ENCODE measurements around the gene FNIP1. TPM values are rescaled to one million over a fixed set of nuclear protein-coding genes. Genes with fewer than 3 reads are reported as not detected.
A peak's percentile ranks its signal among the peaks of the same experiment; 100 is the strongest.

FNIP1 gene
- total and polyA plus RNA-seq, 9 of the 15 experiments (the other 6 are each of a cell fraction or from before 2014, with no cell fraction given): 5.0 to 32.8 (median 18.4) TPM

DNA sequence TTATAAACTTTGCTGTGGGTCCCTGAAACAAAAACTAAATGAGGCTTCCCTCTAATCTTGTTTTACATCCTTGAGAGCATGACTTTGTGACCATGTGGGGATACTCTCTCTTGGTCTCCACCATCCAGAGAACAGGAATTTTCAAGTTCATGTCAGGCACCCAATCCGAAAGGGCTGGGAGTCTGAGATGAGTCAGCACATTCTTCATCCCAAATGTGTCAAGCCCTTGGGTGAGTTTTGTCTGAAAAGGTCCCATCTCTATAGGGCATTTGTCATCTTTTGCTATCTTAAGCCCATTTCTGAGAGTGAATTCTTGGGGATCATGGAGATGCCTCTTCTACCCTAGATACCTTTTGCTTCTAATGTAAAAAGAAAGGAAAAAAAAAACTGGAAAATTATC is 134.9 kb downstream of the FNIP1 start (continued):
- peak; percentile 78 for TF ChIP-seq NFE2 (IDR thresholded peaks at IDR 0.05; ENCODE audit: low read depth)
- TF ChIP-seq MEIS2 (IDR thresholded peaks at IDR 0.05; ENCODE audit: partially characterized antibody): no peak
- 0 out of 2 replicates have a peak, but pooled peaks have one; percentile 8 for TF ChIP-seq CXXC5 (CRISPR knock-in tag; IDR thresholded peaks at IDR 0.05)
- TF ChIP-seq, protein P1, sequence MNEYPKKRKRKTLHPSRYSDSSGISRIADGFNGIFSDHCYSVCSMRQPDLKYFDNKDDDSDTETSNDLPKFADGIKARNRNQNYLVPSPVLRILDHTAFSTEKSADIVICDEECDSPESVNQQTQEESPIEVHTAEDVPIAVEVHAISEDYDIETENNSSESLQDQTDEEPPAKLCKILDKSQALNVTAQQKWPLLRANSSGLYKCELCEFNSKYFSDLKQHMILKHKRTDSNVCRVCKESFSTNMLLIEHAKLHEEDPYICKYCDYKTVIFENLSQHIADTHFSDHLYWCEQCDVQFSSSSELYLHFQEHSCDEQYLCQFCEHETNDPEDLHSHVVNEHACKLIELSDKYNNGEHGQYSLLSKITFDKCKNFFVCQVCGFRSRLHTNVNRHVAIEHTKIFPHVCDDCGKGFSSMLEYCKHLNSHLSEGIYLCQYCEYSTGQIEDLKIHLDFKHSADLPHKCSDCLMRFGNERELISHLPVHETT (CRISPR knock-in tag; conservative IDR thresholded peaks at IDR 0.05 in 1 of 2, IDR thresholded peaks at IDR 0.05 in 1 of 2): no peak
- peak; percentile 91 for TF ChIP-seq MAFG (tag; conservative IDR thresholded peaks at IDR 0.05)
- peak; percentile 89 for TF ChIP-seq C11orf30 (IDR thresholded peaks at IDR 0.05; ENCODE audit: low read depth)
- no peak for TF ChIP-seq ETV1 (tag; conservative IDR thresholded peaks at IDR 0.05; ENCODE audit: low read depth)
- no peak for TF ChIP-seq BMI1 (IDR thresholded peaks at IDR 0.05; ENCODE audit: low read length)
- TF ChIP-seq FOS (IDR thresholded peaks at IDR 0.05; ENCODE audit: extremely low read depth, insufficient read length): no peak
- TF ChIP-seq MAFK (IDR thresholded peaks at IDR 0.05; ENCODE audit: low read length): peak; percentile 70

GRCh38 chr5:131659841-131660240 is 137.0 kb downstream of the FNIP1 start:
- intact Hi-C loops (cut with micrococcal nuclease): no loop called here
- FAIRE-seq: no peak
- no TSS peak for BruUV-seq (replicated peaks)
- TF ChIP-seq HDAC8 (tag; IDR thresholded peaks at IDR 0.05) (no peak), BDP1 (IDR thresholded peaks at IDR 0.05; ENCODE audit: insufficient read depth, insufficient read length) (no peak), ARNT (IDR thresholded peaks at IDR 0.05) (no peak), RCOR1 (IDR thresholded peaks at IDR 0.05; ENCODE audit: borderline replicate concordance in 1 of 2, low read depth in 2 of 2, low read length in 2 of 2) (no peak), POLR2G (IDR thresholded peaks at IDR 0.05; ENCODE audit: low read depth, low read length) (no peak), ZNF778 (CRISPR knock-in tag; IDR thresholded peaks at IDR 0.05) (no peak), SAFB (IDR thresholded peaks at IDR 0.05; ENCODE audit: borderline replicate concordance, low read depth, low read length) (no peak), HDAC1 (IDR thresholded peaks at IDR 0.05) (no peak), ZNF583 (CRISPR knock-in tag; IDR thresholded peaks at IDR 0.05) (no peak)
- TF ChIP-seq, protein P2, sequence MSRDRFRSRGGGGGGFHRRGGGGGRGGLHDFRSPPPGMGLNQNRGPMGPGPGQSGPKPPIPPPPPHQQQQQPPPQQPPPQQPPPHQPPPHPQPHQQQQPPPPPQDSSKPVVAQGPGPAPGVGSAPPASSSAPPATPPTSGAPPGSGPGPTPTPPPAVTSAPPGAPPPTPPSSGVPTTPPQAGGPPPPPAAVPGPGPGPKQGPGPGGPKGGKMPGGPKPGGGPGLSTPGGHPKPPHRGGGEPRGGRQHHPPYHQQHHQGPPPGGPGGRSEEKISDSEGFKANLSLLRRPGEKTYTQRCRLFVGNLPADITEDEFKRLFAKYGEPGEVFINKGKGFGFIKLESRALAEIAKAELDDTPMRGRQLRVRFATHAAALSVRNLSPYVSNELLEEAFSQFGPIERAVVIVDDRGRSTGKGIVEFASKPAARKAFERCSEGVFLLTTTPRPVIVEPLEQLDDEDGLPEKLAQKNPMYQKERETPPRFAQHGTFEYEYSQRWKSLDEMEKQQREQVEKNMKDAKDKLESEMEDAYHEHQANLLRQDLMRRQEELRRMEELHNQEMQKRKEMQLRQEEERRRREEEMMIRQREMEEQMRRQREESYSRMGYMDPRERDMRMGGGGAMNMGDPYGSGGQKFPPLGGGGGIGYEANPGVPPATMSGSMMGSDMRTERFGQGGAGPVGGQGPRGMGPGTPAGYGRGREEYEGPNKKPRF (IDR thresholded peaks at IDR 0.05; ENCODE audit: low read depth, low read length): no peak

More at GRCh38 chr5:131659841-131660240, 137.0 kb downstream of the FNIP1 start:
- H2AFZ ChIP-seq (ENCODE audit: low read depth, low read length): no peak overlapping the region
- no peaks in the 10 kb centered on the region for H3K79me2 ChIP-seq (ENCODE audit: control insufficient read depth, insufficient read depth, low read length)
- ATAC-seq: no peak
- peaks cover 70% of the 10 kb centered on the region for H3K36me3 ChIP-seq (ENCODE audit: control insufficient read depth, insufficient read depth, low read length)
- H3K9me1 ChIP-seq (ENCODE audit: control insufficient read depth, insufficient read depth, low read length): no peaks in the 10 kb centered on the region
- in situ Hi-C loops (cut with MboI): no loop called here
- ChIA-PET POLR2A (interaction anchor here (0.6 to 1.0 kb wide), 2 partner anchors 13 to 1213 kb away, joined by 3 read pairs; no protein-coding TSS in a partner anchor), CTCF (ENCODE audit: low intra/inter-chr PET ratio) (interaction anchor here (0.6 kb wide), 1 partner anchor 8 kb away, joined by 5 read pairs; no protein-coding TSS in a partner anchor)
- DNase-seq (ENCODE audit: extremely low read depth in 1 of 4, low spot score in 3 of 4): no peak
- no peak overlapping the region; the same call in 2 of the 3 replicates for H3K27ac ChIP-seq (ENCODE audit: extremely low read depth, low read depth, low read length)
- H4K20me1 ChIP-seq (replicated peaks; ENCODE audit: control insufficient read depth, insufficient read depth, low read length): 0 out of 2 replicates have a peak, but pooled peaks cover 3% of the 10 kb centered on the region
- H3K9ac ChIP-seq (ENCODE audit: insufficient read depth in 1 of 2, low read depth in 2 of 2, low read length in 2 of 2): no peak overlapping the region
- 99% methylated on average over 7 of the region's 9 CpGs for WGBS (ENCODE audit: insufficient coverage, low coverage, missing lambda C conversion rate)
- H3K4me3 ChIP-seq: no peak overlapping the region
- no peaks in the 10 kb centered on the region for H3K27me3 ChIP-seq (ENCODE audit: control insufficient read depth in 2 of 2, insufficient read depth in 2 of 2, low read length in 2 of 2)
- no peak overlapping the region for H3K4me2 ChIP-seq (ENCODE audit: insufficient read depth, low read length)
- H3K4me1 ChIP-seq (replicated peaks in 1 of 2; ENCODE audit: control insufficient read depth in 2 of 2, insufficient read depth in 2 of 2, low read length in 2 of 2): peaks cover 0 to 2% of the 10 kb centered on the region in 2 experiments; a peak in 1 of 5 replicates
- no peaks in the 10 kb centered on the region for H3K9me3 ChIP-seq (replicated peaks; ENCODE audit: control insufficient read depth, insufficient read depth, low read depth, low read length)

Data from K562 (cell line).